HepG2 (cell line): Measurements from ENCODE around the gene DQX1. TPM values are rescaled to one million over a fixed set of nuclear protein-coding genes. Genes with fewer than 3 reads are reported as not detected.
A peak's percentile ranks its signal among the peaks of the same experiment; 100 is the strongest.

Source experiments
- ARNT2 ChIP-seq: sonication (generic); formaldehyde crosslinking; IDR thresholded peaks from 2 replicates; pipeline ENCODE4 v1.8.0; 2022; ENCODE audit warnings: mild to moderate bottlenecking, low read depth, missing genetic modification reagents, moderate library complexity
- ATF6 ChIP-seq: sonication (generic); formaldehyde crosslinking; conservative IDR thresholded peaks from 2 replicates; pipeline ENCODE4 v1.4.0; 2020; ENCODE audit warnings: missing genetic modification reagents
- CREBL2 ChIP-seq: sonication (generic); formaldehyde crosslinking; IDR thresholded peaks from 2 replicates; pipeline ENCODE4 v1.8.1; 2023; ENCODE audit warnings: missing genetic modification reagents, mild to moderate bottlenecking, borderline replicate concordance
- CTCF ChIP-seq: sonication (generic); formaldehyde crosslinking; IDR thresholded peaks from 2 replicates; pipeline ENCODE4 v1.5.0; 2020; ENCODE audit warnings: mild to moderate bottlenecking, missing genetic modification reagents, moderate library complexity
- MBNL3 ChIP-seq: fragments of 250-450 bp; sonication (Bioruptor Pico); conservative IDR thresholded peaks from 2 replicates; pipeline ENCODE4 v1.8.0; 2022; ENCODE audit warnings: mild to moderate bottlenecking, inconsistent platforms
- MIXL1 ChIP-seq: IDR thresholded peaks from 2 replicates; pipeline ENCODE4 v1.6.1; 2016
- SMC3 ChIP-seq: IDR thresholded peaks from 2 replicates; pipeline ENCODE4 v1.6.1; 2011; ENCODE audit warnings: low read length, improper control_type of control experiment
- U2AF1 ChIP-seq: fragments of 200-400 bp; formaldehyde crosslinking; optimal IDR thresholded peaks from 2 replicates; pipeline ENCODE3; 2017; ENCODE audit warnings: mild to moderate bottlenecking, low read depth, low read length
- ZNF761 ChIP-seq: sonication (generic); formaldehyde crosslinking; conservative IDR thresholded peaks from 2 replicates; pipeline ENCODE4 v1.4.0; 2020; ENCODE audit warnings: mild to moderate bottlenecking, missing genetic modification reagents
- polyA plus RNA-seq, 8 experiments: library from polyadenylated mRNA; depleted of rRNA in 3 of 8; stranded (reverse) in 7 of 8; unstranded in 1 of 8; fragments of >200 nt; fragmentation: Illumina TruSeq in 4 of 8; extraction: Trizol in 4 of 8; gene quantifications; 2 replicates each; pipeline versions ENCODE4 v1.2.1 to v1.2.3, GENCODE V29; 2011 to 2016; ENCODE audit warnings: low read depth in 4 of 8, missing spikeins in 1 of 8, mixed read lengths in 1 of 8; ENCODE audit not compliant: insufficient read depth in 1 of 8
- total RNA-seq, 5 experiments: library from RNA; depleted of rRNA; stranded (reverse); fragments of >200 nt; fragmentation: Illumina TruSeq; extraction: Trizol; gene quantifications; 2 replicates each; pipeline ENCODE4 v1.2.3, GENCODE V29; 2016; ENCODE audit warnings: low read depth in 1 of 5

The DQX1 gene
- total and polyA plus RNA-seq, 2 of the 13 experiments (the other 11 are each of a cell fraction or from before 2014, with no cell fraction given) = 27.6 to 89.8 TPM

GRCh38 chr2:74502147-74502719 lies 23.8 kb downstream of the DQX1 start (continued):
- TF ChIP-seq ATF6 (0 out of 2 replicates have a peak, but pooled peaks have one; percentile 26), MBNL3 (CRISPR knock-in tag) (no peak), ARNT2 (CRISPR knock-in tag) (no peak), MIXL1 (CRISPR knock-in tag) (peak; percentile 63), CTCF (no peak), SMC3 (no peak), U2AF1 (no peak), CREBL2 (CRISPR knock-in tag) (no peak), ZNF761 (CRISPR knock-in tag) (peak; percentile 23; the same call in 1 of the 2 replicates)
